HEK293 (cell line): ENCODE data around the gene URGCP.

Source experiments
- HOXD13 ChIP-seq: sonication (generic); formaldehyde crosslinking; IDR thresholded peaks from 2 replicates; pipeline ENCODE4 v1.8.0; 2022; ENCODE audit warnings: missing genetic modification reagents, borderline replicate concordance
- ZBTB6 ChIP-seq: fragments of 450-650 bp; formaldehyde crosslinking; IDR thresholded peaks from 2 replicates; pipeline ENCODE4 v1.5.1; 2017; ENCODE audit warnings: missing biosample characterization, missing genetic modification characterization
- ZNF670 ChIP-seq: fragments of 450-650 bp; formaldehyde crosslinking; IDR thresholded peaks from 2 replicates; pipeline ENCODE4 v1.5.1; 2016; ENCODE audit warnings: missing biosample characterization, missing genetic modification characterization, low read depth
- TF ChIP-seq, protein P1 (sequence below): fragments of 450-650 bp; formaldehyde crosslinking; IDR thresholded peaks from 2 replicates; pipeline ENCODE4 v1.5.1; 2016; ENCODE audit warnings: missing biosample characterization, missing genetic modification characterization

- TF ChIP-seq, protein P1, sequence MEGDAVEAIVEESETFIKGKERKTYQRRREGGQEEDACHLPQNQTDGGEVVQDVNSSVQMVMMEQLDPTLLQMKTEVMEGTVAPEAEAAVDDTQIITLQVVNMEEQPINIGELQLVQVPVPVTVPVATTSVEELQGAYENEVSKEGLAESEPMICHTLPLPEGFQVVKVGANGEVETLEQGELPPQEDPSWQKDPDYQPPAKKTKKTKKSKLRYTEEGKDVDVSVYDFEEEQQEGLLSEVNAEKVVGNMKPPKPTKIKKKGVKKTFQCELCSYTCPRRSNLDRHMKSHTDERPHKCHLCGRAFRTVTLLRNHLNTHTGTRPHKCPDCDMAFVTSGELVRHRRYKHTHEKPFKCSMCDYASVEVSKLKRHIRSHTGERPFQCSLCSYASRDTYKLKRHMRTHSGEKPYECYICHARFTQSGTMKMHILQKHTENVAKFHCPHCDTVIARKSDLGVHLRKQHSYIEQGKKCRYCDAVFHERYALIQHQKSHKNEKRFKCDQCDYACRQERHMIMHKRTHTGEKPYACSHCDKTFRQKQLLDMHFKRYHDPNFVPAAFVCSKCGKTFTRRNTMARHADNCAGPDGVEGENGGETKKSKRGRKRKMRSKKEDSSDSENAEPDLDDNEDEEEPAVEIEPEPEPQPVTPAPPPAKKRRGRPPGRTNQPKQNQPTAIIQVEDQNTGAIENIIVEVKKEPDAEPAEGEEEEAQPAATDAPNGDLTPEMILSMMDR (tag by site-specific recombination), result no peak
- TF ChIP-seq ZNF670 (tag by site-specific recombination), result no peak
- TF ChIP-seq HOXD13 (CRISPR knock-in tag), result no peak
- TF ChIP-seq ZBTB6, result no peak
These were observed 41.1 kb downstream of the URGCP start for GRCh38 chr7:43865277-43865676.
